Measurements from ENCODE around the gene EIF4B. TPM values are rescaled to one million over a fixed set of nuclear protein-coding genes. Genes with fewer than 3 reads are reported as not detected.

EIF4B gene
- total and polyA plus RNA-seq, 2 of the 13 experiments (the other 11 are each of a cell fraction or from before 2014, with no cell fraction given), result 416 to 548 TPM

GRCh38 chr12:52980650-52981423 lies 25.4 kb upstream of the EIF4B start (continued):
- TF ChIP-seq ZHX2 (IDR thresholded peaks at IDR 0.05; ENCODE audit: low read depth) (no peak), ZHX2 (CRISPR knock-in tag; IDR thresholded peaks at IDR 0.05; ENCODE audit: borderline replicate concordance) (no peak), ZNF350 (CRISPR knock-in tag; IDR thresholded peaks at IDR 0.05; ENCODE audit: borderline replicate concordance, low read depth) (peak; percentile 56; the same call in 1 of the 2 replicates), HMG20A (CRISPR knock-in tag; IDR thresholded peaks at IDR 0.05; ENCODE audit: borderline replicate concordance) (peak; percentile 15; the same call in 1 of the 2 replicates), SP140L (CRISPR knock-in tag; IDR thresholded peaks at IDR 0.05; ENCODE audit: borderline replicate concordance) (peak; percentile 52; the same call in 1 of the 2 replicates), PAX8 (CRISPR knock-in tag; IDR thresholded peaks at IDR 0.05; ENCODE audit: borderline replicate concordance) (no peak), HES4 (CRISPR knock-in tag; IDR thresholded peaks at IDR 0.05; ENCODE audit: borderline replicate concordance) (no peak), TARDBP (CRISPR knock-in tag; IDR thresholded peaks at IDR 0.05) (0 out of 2 replicates have a peak, but pooled peaks have one; percentile 16), ZNF121 (CRISPR knock-in tag; IDR thresholded peaks at IDR 0.05) (peak; percentile 98), DMAP1 (CRISPR knock-in tag; IDR thresholded peaks at IDR 0.05) (no peak), FOXC1 (CRISPR knock-in tag; IDR thresholded peaks at IDR 0.05; ENCODE audit: borderline replicate concordance) (no peak), ZBTB7A (CRISPR knock-in tag; IDR thresholded peaks at IDR 0.05) (no peak), NR0B2 (CRISPR knock-in tag; IDR thresholded peaks at IDR 0.05) (no peak), PATZ1 (CRISPR knock-in tag; IDR thresholded peaks at IDR 0.05) (0 out of 2 replicates have a peak, but pooled peaks have one; percentile 11), ZFY (CRISPR knock-in tag; IDR thresholded peaks at IDR 0.05) (peak; percentile 29; the same call in 1 of the 2 replicates), KDM4B (CRISPR knock-in tag; IDR thresholded peaks at IDR 0.05) (peak; percentile 50; the same call in 1 of the 2 replicates), MBD4 (IDR thresholded peaks at IDR 0.05; ENCODE audit: borderline replicate concordance, low read length) (no peak)
